DMS79 treated with DMSO at 0.1 percent for 48 hours (cell line): ENCODE results near the gene S100A12.

ENCODE experiments used
- DNase-seq: peaks from one replicate; lab custom pipeline; 2025; lab: John Stamatoyannopoulos, UW

The S100A12 gene

GRCh38 chr1:153397051-153397923 lies 21.9 kb upstream of the S100A12 start:
- no peak for DNase-seq

GRCh38 chr1:153396461-153396860 lies 21.0 kb upstream of the S100A12 start:
- DNase-seq, result no peak

GRCh38 chr1:153395776-153396175 lies 20.4 kb upstream of the S100A12 start:
- no peak for DNase-seq

GRCh38 chr1:153395136-153395685 lies 19.8 kb upstream of the S100A12 start:
- no peak for DNase-seq

GRCh38 chr1:153394391-153394790 lies 19.0 kb upstream of the S100A12 start:
- no peak for DNase-seq

GRCh38 chr1:153393926-153394325 lies 18.5 kb upstream of the S100A12 start:
- DNase-seq, result no peak

GRCh38 chr1:153392822-153393221 lies 17.4 kb upstream of the S100A12 start:
- DNase-seq, result no peak

GRCh38 chr1:153392258-153392657 lies 16.8 kb upstream of the S100A12 start:
- no peak for DNase-seq

- no peak for DNase-seq
Observed at GRCh38 chr1:153390938-153391710, 15.7 kb upstream of the S100A12 start, which contains the start of gene S100A8. S100A8 (minus strand) TSS chr1:153391073; CDS start chr1:153390535, 538 bp downstream.

- no peak for DNase-seq
Observed at GRCh38 chr1:153389973-153390879, 14.8 kb upstream of the S100A12 start.

- no peak for DNase-seq
Observed at GRCh38 chr1:153389401-153389800, 14.0 kb upstream of the S100A12 start.

GRCh38 chr1:153387785-153388184 lies 12.4 kb upstream of the S100A12 start:
- DNase-seq, result no peak

GRCh38 chr1:153387001-153387400 lies 11.6 kb upstream of the S100A12 start:
- DNase-seq, result no peak

GRCh38 chr1:153386500-153386901 lies 11.1 kb upstream of the S100A12 start:
- DNase-seq, result no peak

- no peak for DNase-seq
Observed at GRCh38 chr1:153384958-153385580, 9.6 kb upstream of the S100A12 start.

- no peak for DNase-seq
Observed at GRCh38 chr1:153380711-153381110, 5.3 kb upstream of the S100A12 start.

GRCh38 chr1:153379591-153379990 lies 4.2 kb upstream of the S100A12 start:
- DNase-seq, result no peak

- no peak for DNase-seq
Observed at GRCh38 chr1:153374071-153374470, 1.4 kb downstream of the S100A12 start.

- DNase-seq, result no peak
Observed at GRCh38 chr1:153372571-153372970, 2.9 kb downstream of the S100A12 start.

- DNase-seq, result no peak
Observed at GRCh38 chr1:153371231-153371630, 4.2 kb downstream of the S100A12 start.

GRCh38 chr1:153370146-153370545 lies 5.3 kb downstream of the S100A12 start:
- DNase-seq, result no peak
